Measurements from ENCODE around the gene AGK.

AGK gene

GRCh38 chr7:141584935-141585334, 33.7 kb downstream of the AGK start:
- in situ Hi-C loops (cut with HindIII; ENCODE audit: low sequenced_read_pairs), result no loop called here

GRCh38 chr7:141585592-141586510, 34.6 kb downstream of the AGK start:
- in situ Hi-C loops (cut with HindIII; ENCODE audit: low sequenced_read_pairs), result no loop called here
- no peak for TF ChIP-seq CTCF (IDR thresholded peaks at IDR 0.05; ENCODE audit: low read depth, low read length, missing control alignments)
- H3K4me3 ChIP-seq (ENCODE audit: low read depth, low read length), result no peak overlapping the region
- DNase-seq (ENCODE audit: low read depth), result peak; percentile 98

More at GRCh38 chr7:141584935-141585334, 33.7 kb downstream of the AGK start:
- no peak for DNase-seq (ENCODE audit: low read depth)
- TF ChIP-seq CTCF (IDR thresholded peaks at IDR 0.05; ENCODE audit: low read depth, low read length, missing control alignments), result no peak
- no peak overlapping the region for H3K4me3 ChIP-seq (ENCODE audit: low read depth, low read length)

- no peak overlapping the region for H3K4me3 ChIP-seq (ENCODE audit: low read depth, low read length)
- no peak for DNase-seq (ENCODE audit: low read depth)
- in situ Hi-C loops (cut with HindIII; ENCODE audit: low sequenced_read_pairs), result no loop called here
- no peak for TF ChIP-seq CTCF (IDR thresholded peaks at IDR 0.05; ENCODE audit: low read depth, low read length, missing control alignments)
Observed at GRCh38 chr7:141586878-141587277, 35.7 kb downstream of the AGK start.

GRCh38 chr7:141587304-141587703, 36.1 kb downstream of the AGK start:
- in situ Hi-C loops (cut with HindIII; ENCODE audit: low sequenced_read_pairs), result no loop called here
- no peak for TF ChIP-seq CTCF (IDR thresholded peaks at IDR 0.05; ENCODE audit: low read depth, low read length, missing control alignments)
- H3K4me3 ChIP-seq (ENCODE audit: low read depth, low read length), result no peak overlapping the region
- no peak for DNase-seq (ENCODE audit: low read depth)

GRCh38 chr7:141588912-141589311, 37.7 kb downstream of the AGK start:
- no peak for DNase-seq (ENCODE audit: low read depth)
- no peak for TF ChIP-seq CTCF (IDR thresholded peaks at IDR 0.05; ENCODE audit: low read depth, low read length, missing control alignments)
- in situ Hi-C loops (cut with HindIII; ENCODE audit: low sequenced_read_pairs), result no loop called here
- no peak overlapping the region for H3K4me3 ChIP-seq (ENCODE audit: low read depth, low read length)

- no peak for DNase-seq (ENCODE audit: low read depth)
- no peak for TF ChIP-seq CTCF (IDR thresholded peaks at IDR 0.05; ENCODE audit: low read depth, low read length, missing control alignments)
- in situ Hi-C loops (cut with HindIII; ENCODE audit: low sequenced_read_pairs), result no loop called here
- H3K4me3 ChIP-seq (ENCODE audit: low read depth, low read length), result no peak overlapping the region
Observed at GRCh38 chr7:141590071-141590470, 38.9 kb downstream of the AGK start.

Data from astrocyte of the cerebellum (primary cell).